GM19463 (cell line): Measurements from ENCODE around the gene MEGF6.
"Not testable (repeated sequence)": the region's sequence is repeated elsewhere in the genome, so short reads cannot be mapped to it uniquely, and the experiment has no call there.

Experiments used
- ATAC-seq: cut with Tn5 transposase; IDR thresholded peaks from one replicate; pipeline ENCODE4 v1.9.1; 2021; ENCODE audit warnings: mild to moderate bottlenecking, moderate library complexity; ENCODE audit not compliant: unreplicated experiment

The MEGF6 gene

DNA sequence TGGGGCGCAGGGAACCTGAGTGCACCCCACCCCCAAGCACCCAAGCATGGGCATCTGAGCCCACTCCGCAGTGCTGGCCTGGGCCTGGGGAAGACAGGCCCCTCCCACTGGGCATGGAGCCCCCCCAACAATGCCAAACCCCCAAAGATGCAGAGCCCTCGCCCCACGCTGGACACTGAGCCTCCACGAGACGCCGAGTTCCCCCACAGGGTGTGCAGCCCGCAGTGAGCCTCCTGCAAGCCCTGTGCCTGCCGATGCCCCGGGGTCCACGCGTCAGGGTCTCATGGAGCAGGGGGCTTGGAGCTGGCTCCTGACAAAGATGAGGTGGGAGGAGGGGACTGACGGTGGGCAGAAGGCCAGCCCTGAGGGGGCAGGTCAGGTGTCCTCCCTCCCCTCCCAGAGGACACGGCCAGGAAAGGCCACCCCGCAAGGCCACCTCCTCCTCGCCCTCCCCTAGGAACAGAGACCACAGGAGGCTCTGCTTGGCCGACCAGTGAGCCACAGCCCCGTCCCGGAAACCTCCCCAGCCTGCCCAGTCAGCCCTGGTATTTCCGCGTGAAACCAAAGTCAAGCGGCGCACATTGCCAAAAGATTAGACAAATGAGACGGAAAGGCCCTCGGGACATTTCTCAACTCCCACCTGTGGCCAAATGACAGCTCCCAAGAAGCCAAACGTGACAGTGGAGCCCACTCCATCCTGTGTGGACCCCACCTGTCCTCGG lies 33.4 kb downstream of the MEGF6 start:
- ATAC-seq = no peak

DNA sequence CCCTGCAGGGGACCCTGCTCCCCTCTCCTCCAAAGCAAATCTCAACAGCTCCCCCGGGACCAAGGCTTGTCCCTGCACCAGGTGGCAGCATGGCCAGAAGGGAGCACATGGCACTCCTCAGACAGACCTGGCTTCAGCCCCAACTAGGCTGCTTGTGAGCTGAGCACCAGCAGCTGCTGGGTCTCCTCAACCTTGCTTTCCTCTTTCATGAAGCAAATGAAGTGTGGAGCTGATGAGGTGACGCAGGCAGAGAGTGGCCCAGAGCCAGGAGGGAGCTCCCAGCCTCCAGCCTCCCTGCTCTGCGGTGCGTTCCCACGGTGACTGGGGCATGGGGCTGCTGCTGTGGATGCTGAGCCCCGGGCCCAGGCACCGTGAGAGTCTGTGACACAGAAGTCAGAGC lies 34.0 kb downstream of the MEGF6 start:
- ATAC-seq = no peak

DNA sequence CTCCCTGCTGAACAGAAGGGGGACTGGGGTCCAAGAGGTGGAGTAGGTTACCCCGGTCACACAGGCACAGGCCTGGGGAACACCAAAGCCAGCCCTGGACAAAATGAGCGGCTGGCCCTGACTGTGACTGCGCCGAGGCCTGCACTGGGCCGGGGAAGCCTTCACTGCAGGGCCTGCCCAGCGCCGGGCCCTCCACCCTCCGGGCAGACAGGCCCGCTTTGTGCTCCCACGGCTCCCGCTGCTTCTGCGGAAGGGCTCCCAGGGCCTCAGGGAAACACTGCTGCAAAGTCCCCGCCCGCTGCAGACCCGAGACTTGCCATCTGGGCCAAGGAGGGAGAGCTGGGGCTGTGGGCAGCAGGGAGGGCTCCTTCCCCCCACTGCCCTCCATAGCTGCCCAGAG lies 35.3 kb downstream of the MEGF6 start:
- no peak for ATAC-seq

DNA sequence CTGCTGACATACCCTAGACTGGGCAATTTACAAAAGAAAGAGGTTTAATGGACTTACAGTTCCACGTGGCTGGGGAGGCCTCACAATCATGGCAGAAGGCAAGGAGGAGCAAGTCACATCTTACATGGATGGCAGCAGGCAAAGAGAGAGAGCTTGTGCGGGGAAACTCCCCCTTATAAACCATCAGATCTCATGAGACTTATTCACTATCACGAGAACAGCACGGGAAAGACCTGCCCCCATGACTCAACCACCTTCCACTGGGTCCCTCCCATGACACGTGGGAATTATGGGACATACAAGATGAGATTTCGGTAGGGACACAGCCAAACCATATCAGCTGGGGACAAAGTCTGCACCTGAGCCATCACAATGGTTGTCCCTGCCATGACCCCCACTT lies 35.8 kb downstream of the MEGF6 start:
- ATAC-seq = not testable (repeated sequence)

DNA sequence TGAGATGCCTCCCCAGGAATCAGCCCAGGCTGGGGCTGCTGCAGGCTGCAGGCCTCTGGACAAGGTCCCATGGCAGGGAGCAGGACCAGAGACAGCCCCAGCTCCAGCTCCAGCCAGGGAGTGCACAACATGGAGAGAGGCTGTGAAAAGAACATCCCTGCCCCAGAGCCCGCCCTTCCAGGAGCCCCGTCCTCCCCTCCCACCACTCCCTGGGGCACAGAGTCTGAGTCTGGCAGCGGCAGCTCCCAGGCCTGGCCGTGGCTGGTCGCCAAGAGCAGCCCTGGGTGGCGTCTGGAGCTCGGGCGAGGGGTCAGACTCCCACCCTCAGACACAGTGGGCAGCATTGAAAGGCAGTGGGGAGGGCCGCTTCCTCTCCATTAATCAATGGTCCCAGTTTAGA lies 37.8 kb downstream of the MEGF6 start:
- no peak for ATAC-seq

DNA sequence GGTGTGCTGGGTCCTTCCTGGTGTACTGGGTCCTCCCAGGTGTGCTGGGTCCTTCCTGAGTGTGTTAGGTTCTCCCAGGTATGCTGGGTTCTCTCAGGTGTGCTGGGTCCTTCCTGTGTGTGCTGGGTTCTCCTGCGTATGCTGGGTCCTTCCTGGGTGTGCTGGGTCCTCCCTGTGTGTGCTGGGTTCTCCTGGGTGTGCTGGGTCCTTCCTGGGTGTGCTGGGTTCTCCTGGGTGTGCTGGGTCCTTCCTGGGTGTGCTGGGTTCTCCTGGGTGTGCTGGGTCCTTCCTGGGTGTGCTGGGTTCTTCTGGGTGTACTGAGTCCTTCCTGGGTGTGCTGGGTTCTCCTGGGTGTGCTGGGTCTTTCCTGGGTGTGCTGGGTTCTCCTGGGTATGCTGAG lies 38.7 kb downstream of the MEGF6 start:
- ATAC-seq = not testable (repeated sequence)

DNA sequence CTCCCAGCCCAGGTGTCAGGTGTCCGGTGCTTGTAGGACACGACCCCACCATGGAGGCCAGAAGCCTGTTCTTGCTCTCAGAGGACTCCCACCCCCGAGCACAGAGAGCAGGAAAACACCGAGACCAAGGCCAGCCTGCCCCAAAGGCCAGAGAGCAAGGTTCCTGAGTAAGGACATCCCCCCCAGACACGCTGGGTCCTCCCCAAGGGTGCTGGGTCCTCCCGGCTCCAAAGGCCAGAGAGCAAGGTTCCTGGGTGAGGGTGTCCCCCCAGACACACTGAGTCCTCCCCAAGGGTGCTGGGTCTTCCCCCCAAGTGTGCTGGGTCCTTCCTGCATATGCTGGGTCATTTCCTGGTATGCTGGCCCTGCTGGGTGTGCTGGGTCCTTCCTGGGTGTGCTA lies 40.0 kb downstream of the MEGF6 start:
- ATAC-seq = no peak

DNA sequence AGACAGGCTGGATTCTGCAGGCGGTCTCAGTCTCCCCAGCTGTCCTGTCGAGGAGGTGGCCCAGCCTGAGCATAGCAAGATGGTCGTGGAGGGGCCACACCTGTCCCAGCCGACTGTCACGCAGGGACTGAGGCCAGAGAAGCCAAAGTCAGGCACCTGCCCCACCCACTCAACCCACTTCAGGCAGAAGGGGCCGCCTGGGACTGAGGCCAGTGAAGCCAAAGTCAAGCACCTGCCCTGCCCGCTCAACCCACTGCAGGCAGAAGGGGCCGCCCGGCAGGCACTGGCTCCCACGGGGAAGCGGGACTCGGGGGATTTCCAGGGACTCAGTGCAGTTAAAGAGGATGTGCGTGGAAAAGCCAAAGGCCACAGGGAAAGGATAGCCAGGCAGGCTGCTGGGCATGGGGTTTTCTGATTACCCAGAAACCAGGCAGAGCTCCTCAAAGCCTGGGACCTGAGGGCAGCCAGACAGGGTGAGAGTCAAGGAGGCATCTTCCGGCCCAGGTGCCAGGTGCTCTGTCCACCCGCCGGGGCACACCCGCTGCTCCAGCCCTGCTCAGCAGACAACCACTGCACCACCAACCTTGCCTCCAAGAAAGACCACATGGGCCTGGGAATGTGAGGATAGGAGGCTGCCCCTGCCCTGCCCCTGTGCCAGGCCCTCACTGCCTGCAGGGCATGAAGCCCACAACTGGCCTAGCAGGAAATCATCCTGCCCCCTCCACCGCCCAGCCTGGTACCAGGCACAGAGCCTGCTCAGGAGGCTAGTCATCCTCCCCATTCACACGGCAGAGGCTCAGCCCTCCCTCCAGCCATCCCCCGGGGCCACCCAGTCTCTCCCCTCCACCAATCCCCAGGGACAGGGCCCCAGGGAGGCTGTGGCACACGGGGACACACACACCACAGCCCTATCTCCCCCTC lies 41.0 kb downstream of the MEGF6 start:
- no peak for ATAC-seq

DNA sequence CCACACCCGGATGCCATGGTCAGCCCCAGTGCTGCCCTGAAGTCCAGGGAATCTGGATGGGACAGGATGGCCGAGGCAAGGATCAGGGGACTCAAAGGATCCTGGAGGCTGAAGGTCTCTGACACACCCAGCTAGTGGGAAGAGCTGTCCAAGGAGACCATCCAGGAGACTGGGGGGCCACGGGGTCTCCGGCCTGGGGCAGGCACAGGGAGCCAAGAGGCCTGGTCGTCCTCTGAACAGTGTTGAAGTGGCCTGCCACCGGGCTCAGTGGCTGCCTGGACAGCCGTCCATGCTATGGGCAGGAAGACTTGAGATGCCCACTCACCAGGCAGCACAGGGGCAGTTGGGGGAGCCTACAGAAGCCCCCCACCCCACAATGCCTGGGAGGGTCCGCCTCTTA lies 41.9 kb downstream of the MEGF6 start:
- ATAC-seq = no peak

DNA sequence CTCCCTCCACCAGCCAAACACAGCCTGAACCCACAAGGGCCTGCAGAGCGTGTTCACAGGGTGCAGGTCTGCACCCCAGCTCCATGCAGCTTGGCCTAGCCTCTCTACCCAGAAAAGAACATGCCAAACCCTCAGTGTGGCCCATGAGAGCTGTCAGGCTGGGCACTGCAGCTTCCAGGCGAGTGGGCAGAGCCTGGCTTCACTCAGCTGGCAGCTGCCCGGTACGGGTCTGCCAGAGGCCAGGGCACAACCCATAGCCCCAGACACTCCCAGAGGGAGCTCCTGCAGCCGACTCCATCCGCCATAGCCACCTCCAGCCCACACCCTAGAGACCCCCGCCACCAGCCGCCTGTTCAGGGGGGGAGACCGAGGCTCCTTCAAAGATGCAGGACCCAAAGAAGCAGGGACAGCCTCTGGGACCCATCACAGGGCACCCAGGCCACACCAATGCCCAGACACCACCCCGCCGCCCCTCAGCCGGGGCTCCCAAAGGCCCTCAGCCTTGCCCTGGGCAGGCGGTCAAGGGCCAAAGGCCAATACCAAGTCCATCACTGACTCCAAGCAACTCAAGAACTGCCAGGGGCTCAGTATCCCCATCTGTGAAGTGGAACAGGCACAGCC lies 42.4 kb downstream of the MEGF6 start:
- no peak for ATAC-seq

DNA sequence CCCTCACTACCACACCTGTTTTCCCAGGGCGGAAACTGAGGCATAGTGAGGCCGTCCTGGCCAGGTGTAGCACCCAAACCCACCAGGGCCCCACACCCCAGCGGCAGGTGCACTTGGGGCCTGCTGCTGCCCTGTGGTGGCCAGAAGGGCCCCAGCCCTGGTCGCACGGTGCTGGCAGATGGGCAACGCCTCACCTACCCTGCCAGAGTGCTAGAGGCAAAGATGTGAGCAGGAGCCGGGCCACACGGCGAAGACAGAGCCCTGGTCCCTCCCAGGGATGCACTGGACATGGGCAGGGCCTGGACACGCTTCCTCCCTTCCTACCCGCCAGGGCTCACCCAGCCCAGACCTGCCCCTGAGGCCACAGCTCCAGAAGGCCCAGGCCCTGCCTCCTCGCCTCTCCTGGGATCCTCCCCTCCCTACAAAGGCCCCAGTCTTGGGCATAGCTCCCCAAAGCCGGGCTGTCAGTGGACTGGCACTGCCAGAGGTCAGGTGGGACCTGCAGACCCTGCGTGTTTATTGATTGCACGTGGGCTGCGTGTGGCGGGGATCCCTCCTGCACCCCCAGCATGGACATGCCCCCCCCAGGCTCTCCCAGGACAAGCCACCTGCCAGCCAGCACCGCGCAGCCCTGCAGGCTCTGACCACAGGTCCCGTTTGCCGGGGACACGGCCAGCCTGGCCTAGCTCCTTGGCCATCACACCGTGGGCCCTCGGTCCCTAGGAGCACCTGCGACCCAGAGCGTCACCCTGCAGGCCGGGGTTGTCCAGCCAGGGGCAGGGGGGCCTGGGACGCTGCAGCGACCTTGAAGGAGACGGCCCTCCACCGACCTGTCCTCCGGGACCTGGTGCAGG lies 44.1 kb downstream of the MEGF6 start:
- no peak for ATAC-seq

DNA sequence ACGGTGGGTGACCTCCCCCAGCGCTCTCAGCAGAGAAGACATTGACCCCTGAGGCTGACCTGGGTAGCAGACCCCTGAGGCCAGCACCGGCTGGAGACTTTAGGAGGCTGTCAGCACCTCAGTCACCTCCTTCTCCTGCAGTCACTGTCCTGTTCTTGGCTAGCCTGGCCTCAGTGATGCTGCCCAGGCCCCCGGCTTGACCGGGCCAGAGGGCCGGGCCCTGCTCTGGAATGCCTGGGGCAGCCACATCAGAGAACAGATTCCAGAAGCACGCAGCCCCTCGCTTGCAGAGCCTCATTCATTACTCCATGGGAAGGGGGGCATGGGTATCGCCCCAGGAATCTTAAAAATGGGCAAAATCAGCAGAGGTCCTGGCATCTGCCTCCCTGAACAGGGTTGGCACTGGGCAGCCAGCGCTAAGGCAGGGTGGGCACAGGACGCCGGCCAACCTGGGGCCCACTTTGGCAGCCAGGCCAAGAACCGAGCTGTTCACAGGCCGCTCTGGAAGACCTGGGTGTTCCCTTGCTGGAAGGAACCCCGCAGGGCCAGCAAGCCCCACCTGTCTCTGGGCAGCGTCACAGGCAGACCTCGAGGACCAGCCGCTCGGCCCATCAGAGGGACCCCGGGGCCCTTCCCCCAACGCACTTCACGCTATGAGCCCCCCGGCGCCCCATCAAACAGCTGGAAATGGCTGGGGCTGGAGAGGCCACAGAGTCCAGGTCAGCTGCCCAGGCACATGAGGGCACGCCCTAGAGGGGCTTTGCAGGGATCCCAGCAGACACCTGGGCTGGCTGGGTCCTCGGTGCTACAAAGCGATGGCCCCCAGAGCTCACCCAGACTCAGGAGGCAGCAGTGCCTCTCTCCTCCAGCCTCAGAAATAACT lies 45.1 kb downstream of the MEGF6 start:
- ATAC-seq = no peak

DNA sequence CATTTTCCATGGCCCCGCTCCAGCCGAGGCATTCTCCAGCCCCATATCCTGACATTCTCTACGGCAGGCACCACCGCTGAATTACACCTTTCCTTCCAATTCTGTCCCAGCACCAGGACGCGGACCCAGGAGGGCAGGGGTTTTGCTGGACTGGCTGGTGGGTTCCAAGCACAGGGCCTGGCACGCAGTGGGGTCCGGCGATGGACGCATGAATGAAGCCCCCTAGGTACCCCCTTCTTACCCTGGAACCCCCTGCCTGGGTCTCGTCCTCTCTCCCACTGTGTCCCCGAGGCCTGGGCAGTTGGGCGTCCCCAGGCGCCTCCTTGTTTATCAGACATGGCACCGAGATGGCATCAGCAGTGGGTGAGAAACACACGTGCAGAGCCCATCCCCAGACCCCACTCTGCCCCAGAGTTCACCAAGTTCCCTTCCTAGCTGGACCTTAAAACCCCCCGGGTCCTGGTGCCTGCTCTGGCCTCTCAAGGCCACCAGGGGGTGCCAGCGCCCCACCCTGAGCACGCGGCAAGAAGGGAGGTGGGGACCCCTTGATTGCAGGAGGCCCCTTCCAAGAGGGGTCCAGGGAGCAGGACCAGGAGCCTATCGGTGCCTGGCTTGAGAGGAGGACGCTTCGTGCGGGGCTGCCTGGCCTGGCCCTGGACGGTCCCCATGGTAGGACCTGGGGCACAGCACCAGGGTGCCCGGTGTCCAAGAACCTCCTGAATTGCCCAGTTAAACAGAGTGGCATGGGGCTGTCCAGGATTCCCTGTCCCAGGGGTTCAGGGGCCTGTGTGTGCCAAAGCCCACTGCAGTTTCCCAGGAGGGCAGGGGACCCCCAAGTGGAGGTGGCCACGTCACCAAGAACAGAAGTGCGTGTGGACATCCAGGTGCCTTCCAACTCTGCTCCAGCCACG lies 46.1 kb downstream of the MEGF6 start:
- ATAC-seq = no peak

DNA sequence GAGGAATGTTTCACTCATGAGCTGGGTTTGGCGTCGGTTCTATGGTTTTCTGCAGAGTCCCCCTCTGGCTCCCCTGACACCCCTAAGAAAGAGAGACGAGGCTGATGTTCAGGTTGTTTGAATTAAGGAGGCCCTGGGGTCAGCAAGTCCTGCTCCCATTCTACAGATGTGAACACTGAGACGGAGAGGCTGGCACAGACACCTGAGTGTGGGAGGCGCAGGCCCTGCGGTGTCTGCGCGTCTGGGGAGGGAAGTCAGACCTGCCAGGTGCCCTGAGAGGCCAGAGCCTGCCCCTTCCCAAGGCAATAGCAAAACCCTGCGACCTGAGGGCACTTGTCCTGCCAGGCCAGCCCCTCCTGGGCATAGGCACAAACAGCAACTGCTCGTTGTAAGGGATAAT lies 47.7 kb downstream of the MEGF6 start:
- no peak for ATAC-seq

DNA sequence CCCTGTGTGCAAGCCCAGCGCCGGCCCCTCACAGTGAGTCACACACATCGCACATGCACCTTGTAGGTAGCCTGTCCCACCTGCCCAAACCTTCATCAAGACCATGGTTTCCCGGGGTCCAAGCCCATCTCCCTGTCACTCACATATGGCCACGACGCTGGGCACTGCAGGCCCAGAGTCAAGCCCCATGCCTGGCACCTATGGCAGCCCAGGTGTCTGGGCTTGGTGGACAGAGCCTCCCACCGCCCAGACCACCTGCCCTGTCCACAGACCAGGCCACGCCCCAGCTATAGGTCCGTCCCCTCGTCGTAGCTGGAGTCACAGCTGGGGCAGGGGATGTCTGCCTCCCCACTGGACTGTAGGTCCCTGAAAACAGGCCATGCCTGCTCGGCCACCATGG lies 48.2 kb downstream of the MEGF6 start:
- ATAC-seq = no peak

DNA sequence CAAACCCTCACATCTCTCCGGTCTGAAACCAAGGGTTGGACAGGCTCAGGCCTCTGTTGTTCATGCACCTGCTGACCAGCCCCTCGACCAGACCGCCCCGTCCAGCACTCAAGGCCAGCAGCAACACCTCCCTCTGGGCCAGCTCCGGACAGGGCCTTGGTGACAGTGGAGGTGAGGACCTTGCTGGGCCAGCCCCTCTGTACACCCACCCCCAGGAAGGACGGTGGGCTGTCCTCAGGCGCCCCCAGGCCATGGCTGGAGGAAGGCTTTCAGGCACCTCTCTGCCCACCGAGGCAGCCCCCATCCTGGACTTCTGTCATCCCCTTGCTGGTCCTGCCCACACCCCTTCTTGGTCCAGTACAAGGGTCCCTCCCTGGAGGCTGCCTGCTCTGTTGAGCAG lies 48.6 kb downstream of the MEGF6 start:
- no peak for ATAC-seq

DNA sequence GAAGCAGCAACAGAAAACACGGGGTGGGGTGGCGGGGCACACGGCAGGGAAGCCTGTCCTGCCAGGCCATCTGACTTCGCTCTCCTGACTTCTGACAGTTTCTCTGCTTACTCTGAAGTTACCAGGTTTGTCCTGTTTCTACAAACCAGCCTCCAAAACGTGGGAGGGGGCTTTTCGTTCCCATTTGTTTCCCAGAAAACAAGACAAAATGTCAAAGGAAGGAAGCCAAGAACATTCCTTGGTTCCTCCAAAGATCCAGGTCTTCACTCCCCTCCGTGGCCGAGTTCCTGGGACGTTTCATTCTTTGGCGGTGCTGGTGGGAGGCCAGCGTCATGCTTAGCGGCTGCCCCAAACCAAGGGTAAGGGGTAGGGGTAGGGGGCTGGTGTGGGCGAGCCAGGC lies 49.6 kb downstream of the MEGF6 start:
- no peak for ATAC-seq

DNA sequence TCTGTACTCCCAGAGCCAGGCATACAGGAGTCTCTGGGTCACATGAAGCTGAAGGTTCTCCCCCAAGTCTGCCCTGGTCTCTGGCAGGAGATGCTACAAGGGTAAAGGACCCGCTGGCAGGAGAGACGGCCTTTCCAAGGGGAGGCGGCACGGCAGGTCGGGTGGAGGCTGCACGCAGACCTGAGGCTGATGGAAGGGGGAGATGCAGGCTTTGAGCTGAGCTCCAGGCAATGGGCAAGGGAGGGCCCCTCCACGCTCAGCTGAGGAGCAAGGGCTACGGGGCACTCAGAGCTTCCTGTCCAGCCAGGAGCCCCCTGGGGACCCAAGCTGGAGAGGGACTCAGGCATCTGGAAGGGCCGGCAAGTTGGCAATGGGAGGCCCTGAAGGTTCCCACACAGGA lies 50.3 kb downstream of the MEGF6 start:
- no peak for ATAC-seq
